D341Med (cell line): ENCODE measurements around the gene PCDHA12.
"Not testable (repeated sequence)": the region's sequence is repeated elsewhere in the genome, so short reads cannot be mapped to it uniquely, and the experiment has no call there.

ENCODE experiments used
- DNase-seq: peaks from one replicate; pipeline ENCODE4 v3.0.0; 2012; ENCODE audit warnings: low spot score

Gene PCDHA12

DNA sequence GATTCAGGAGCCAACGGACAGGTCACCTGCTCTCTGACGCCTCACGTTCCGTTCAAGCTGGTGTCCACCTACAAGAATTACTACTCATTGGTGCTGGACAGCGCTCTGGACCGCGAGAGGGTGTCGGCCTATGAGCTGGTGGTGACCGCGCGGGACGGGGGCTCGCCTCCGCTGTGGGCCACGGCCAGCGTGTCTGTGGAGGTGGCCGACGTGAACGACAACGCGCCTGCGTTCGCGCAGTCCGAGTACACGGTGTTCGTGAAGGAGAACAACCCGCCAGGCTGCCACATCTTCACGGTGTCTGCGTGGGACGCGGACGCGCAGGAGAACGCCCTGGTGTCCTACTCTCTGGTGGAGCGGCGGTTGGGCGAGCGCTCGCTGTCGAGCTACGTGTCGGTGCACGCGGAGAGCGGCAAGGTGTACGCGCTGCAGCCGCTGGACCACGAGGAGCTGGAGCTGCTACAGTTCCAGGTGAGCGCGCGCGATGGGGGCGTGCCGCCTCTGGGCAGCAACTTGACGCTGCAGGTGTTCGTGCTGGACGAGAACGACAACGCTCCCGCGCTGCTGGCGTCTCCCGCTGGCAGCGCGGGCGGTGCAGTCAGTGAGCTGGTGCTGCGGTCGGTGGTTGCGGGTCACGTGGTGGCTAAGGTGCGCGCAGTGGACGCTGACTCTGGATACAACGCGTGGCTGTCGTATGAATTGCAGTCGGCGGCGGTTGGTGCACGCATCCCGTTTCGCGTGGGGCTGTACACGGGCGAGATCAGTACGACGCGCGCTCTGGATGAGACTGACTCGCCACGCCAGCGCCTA is 17.7 kb upstream of the PCDHA12 start:
- no peak for DNase-seq

DNA sequence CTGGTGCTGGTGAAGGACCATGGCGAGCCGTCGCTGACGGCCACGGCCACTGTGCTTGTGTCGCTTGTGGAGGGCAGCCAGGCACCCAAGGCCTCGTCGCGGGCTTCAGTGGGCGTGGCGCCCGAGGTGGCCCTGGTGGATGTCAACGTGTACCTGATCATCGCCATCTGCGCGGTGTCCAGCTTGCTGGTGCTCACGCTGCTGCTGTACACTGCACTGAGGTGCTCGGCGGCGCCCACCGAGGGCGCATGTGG is 17.2 kb upstream of the PCDHA12 start:
- DNase-seq: no peak

DNA sequence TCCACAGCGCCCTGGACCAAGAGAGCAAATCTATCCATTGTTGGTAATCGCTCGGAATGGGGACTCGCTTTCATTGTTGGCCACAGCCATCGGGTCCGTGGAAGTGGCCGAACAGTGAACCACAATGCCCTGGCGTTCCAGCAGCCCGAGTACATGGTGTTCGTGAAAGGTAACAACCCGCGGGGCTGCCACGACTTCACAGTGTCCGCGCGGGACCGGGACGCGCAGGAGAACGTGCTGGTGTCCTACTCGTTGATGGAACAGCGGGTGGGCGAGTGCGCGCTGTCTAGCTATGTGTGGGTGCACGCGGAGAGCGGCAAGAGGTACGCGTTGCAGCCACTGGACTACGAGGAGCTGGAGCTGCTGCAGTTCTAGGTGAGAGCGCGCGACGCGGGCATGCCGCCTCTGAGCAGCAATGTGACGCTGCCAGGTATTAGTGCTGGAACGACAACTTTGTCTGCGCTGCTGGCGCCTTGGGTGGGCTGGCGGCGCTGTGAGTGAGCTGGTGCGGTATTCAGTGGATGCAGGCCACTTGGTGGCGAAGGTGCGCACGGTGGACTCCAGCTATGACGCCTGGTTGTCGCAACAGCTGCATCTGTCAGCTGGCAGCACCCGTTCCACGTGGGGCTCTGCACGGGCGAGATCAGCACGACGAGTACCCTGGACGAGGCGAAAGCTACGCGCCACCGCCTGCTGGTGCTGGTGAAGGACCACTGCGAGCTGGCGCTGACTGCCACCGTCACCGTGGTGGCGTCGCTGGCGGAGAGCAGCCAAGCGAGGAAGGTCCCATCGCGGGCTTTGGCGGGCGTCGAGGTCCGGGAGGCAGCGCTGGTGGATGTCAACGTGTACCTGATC is 12.4 kb upstream of the PCDHA12 start:
- DNase-seq: no peak

DNA sequence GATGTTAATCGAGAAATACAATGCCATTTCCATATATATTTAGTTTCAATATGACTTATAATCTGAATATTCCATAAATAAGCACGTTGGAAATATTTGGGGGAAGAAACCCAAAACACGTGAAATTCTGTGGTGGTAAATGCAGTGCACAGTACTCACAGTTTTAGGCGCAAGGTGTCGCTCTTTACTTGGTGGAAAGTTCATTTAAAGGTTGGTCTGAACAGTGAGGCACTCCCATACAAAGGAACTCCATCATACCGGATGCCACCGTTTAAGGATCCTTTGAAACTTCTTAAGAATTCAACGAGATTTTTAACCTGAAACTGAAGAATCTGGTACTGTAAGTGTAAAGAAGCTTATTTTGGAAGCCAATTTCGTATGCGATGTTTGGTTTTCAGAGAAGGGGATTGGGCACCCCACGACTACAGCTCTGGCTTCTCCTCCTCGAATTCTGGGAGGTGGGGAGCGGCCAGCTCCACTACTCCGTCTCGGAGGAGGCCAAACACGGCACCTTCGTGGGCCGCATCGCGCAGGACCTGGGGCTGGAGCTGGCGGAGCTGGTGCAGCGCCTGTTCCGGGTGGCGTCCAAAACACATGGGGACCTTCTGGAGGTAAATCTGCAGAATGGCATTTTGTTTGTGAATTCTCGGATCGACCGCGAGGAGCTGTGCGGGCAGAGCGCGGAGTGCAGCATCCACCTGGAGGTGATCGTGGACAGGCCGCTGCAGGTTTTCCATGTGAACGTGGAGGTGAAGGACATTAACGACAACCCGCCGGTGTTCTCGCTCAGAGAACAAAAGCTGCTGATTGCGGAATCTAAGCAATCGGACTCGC is 6.2 kb upstream of the PCDHA12 start, which contains the start of gene PCDHA11:
Gene PCDHA11, plus strand, starts transcription at position 237 of the 834 bp plus-strand sequence. Its CDS starts 147 bp downstream, at position 384.
- no peak for DNase-seq

DNA sequence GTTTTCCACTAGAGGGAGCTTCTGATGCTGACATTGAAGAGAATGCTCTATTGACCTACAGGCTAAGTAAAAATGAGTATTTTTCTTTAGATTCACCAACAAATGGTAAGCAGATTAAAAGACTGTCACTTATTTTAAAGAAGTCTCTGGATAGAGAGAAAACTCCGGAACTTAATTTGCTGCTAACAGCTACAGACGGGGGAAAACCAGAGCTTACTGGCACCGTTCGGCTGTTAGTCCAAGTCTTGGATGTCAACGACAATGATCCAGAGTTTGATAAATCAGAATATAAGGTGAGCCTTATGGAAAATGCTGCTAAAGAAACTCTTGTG is 5.6 kb upstream of the PCDHA12 start:
- DNase-seq: no peak

DNA sequence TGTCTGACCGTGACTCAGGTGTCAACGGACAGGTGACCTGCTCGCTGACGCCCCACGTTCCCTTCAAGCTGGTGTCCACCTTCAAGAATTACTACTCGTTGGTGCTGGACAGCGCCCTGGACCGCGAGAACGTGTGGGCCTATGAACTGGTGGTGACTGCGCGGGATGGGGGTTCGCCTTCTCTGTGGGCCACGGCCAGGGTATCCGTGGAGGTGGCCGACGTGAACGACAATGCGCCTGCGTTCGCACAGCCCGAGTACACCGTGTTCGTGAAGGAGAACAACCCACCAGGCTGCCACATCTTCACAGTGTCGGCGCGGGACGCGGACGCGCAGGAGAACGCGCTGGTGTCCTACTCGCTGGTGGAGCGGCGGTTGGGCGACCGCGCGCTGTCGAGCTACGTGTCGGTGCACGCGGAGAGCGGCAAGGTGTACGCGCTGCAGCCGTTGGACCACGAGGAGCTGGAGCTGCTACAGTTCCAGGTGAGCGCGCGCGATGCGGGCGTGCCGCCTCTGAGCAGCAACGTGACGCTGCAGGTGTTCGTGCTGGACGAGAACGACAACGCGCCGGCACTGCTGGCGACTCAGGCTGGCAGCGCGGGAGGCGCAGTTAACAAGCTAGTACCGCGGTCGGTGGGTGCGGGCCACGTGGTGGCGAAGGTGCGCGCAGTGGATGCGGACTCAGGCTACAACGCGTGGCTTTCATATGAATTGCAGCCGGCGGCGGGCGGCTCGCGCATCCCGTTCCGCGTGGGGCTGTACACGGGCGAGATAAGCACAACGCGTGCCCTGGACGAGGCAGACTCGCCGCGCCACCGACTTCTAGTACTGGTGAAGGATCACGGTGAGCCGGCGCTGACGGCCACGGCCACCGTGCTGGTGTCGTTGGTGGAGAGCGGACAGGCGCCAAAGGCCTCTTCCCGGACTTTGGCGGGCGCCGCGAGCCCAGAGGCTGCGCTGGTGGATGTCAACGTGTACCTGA is 4.6 kb upstream of the PCDHA12 start:
- no peak for DNase-seq

DNA sequence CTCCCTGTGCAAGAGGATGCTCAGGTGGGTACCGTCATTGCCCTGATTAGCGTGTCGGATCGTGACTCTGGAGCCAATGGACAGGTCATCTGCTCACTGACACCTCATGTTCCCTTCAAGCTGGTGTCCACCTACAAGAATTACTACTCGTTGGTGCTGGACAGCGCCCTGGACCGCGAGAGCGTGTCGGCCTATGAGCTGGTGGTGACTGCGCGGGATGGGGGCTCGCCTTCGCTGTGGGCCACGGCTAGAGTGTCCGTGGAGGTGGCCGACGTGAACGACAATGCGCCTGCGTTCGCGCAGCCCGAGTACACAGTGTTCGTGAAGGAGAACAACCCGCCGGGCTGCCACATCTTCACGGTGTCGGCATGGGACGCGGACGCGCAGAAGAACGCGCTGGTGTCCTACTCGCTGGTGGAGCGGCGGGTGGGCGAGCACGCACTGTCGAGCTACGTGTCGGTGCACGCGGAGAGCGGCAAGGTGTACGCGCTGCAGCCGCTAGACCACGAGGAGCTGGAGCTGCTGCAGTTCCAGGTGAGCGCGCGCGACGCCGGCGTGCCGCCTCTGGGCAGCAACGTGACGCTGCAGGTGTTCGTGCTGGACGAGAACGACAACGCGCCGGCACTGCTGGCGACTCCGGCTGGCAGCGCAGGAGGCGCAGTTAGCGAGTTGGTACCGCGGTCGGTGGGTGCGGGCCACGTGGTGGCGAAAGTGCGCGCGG is 1.6 kb downstream of the PCDHA12 start:
- not testable (repeated sequence) for DNase-seq

DNA sequence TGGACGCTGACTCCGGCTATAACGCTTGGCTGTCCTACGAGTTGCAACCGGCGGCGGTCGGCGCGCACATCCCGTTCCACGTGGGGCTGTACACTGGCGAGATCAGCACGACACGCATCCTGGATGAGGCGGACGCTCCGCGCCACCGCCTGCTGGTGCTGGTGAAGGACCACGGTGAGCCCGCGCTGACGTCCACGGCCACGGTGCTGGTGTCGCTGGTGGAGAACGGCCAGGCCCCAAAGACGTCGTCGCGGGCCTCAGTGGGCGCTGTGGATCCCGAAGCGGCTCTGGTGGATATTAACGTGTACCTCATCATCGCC is 2.1 kb downstream of the PCDHA12 start:
- DNase-seq: no peak

DNA sequence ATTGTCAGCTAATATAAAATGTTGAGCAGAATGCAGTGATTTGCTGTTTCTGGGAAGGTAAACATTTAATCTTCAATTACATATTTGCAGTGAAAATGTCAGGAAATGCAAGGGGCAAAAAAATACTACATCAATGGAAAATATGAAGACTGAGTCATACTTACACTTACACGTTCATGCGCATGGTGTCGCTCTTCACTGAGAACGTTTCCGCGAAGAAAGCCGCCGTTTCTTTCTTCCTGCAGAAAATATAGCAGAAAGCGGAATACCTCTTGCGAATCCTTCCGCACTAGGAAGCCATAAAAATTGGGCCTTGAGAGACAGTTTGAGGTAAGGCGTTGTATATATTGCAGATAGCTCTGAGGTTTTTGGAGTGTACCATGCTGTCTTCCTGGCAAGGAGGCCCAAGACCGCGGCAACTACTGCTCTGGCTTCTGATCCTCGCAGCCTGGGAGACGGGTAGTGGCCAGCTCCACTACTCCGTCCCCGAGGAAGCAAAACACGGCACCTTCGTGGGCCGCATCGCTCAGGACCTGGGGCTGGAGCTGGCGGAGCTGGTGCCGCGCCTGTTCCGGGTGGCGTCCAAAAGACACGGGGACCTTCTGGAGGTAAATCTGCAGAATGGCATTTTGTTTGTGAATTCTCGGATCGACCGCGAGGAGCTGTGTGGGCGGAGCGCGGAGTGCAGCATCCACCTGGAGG is 6.9 kb downstream of the PCDHA12 start, which contains the start of gene PCDHA13:
Gene PCDHA13, plus strand, starts transcription at position 236 of the 702 bp plus-strand sequence. Its CDS starts 145 bp downstream, at position 381.
- no peak for DNase-seq

DNA sequence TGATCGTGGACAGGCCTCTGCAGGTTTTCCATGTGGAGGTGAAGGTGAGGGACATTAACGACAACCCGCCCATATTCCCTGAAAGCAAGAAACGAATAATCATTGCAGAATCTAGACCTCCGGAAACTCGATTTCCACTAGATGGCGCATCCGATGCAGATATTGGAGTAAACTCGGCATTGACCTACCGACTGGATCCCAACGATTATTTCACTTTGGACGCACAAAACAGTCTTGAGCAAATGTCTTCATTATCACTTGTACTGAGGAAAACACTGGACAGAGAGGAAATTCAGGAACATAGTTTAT is 7.4 kb downstream of the PCDHA12 start:
- DNase-seq: no peak

DNA sequence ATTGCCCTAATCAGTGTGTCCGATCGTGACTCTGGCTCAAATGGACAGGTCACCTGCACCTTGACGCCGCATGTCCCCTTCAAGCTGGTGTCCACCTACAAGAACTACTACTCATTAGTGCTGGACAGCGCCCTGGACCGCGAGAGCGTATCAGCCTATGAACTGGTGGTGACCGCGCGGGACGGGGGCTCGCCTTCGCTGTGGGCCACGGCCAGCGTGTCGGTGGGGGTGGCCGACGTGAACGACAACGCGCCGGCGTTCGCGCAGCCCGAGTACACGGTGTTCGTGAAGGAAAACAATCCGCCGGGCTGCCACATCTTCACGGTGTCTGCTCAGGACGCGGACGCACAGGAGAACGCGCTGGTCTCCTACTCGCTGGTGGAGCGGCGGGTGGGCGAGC is 8.3 kb downstream of the PCDHA12 start:
- DNase-seq: no peak

DNA sequence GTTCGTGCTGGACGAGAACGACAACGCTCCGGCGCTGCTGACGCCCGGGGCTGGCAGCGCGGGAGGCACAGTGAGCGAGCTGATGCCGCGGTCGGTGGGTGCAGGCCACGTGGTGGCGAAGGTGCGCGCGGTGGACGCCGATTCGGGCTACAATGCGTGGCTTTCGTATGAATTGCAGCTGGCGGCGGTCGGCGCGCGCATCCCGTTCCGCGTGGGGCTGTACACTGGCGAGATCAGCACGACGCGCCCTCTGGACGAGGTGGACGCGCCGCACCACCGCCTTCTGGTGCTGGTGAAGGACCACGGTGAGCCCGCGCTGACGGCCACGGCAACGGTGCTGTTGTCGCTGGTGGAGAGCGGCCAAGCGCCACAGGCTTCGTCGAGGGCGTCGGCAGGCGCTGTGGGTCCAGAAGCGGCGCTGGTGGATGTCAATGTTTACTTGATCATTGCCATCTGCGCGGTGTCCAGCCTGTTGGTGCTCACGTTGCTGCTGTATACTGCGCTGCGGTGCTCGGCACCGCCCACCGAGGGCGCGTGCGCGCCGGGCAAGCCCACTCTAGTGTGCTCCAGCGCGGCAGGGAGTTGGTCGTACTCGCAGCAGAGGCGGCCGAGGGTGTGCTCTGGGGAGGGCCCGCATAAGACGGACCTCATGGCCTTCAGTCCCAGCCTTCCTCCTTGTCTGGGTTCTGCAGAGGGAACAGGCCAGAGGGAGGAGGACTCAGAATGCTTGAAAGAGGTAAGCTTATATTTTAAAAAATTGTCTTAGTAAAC is 9.0 kb downstream of the PCDHA12 start:
- no peak for DNase-seq

DNA sequence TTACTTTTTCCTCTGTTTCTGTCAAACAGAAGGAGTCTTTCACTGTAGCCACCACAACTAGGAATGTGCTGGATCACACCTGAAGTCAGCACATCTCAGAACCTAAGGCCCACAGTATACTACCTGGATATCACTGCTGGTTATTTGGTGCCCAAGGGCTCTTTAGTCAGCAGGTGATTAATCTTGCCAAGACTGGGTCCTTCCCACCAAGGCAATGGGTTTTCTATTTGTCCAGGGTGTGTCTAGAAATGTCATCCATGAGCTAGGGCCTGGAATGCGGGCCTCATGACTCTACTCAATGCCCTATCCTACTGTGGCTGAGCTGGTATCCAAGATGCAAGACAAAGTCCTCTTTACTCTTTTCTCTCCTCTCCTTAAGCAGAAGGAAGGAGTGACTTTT is 41.2 kb downstream of the PCDHA12 start:
- no peak for DNase-seq

DNA sequence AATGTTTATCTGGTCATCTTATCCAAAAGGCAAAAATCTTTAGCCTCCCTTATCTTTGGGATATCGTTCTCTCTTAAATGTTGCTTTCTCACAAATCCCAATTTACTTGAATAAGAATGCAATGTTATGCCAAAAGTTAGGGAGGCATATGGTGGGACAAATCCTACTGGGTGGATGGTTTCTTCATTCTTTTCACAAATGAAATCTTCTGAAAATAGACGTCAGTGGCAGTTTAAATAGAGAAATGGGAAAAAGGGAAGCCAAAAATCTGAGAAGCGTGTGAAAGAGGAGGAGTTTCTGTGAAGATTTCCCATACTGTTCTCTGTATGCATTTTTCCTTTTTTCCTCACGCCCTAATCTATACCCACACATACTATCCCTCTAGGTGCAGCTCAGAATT is 48.5 kb downstream of the PCDHA12 start:
- DNase-seq: no peak

DNA sequence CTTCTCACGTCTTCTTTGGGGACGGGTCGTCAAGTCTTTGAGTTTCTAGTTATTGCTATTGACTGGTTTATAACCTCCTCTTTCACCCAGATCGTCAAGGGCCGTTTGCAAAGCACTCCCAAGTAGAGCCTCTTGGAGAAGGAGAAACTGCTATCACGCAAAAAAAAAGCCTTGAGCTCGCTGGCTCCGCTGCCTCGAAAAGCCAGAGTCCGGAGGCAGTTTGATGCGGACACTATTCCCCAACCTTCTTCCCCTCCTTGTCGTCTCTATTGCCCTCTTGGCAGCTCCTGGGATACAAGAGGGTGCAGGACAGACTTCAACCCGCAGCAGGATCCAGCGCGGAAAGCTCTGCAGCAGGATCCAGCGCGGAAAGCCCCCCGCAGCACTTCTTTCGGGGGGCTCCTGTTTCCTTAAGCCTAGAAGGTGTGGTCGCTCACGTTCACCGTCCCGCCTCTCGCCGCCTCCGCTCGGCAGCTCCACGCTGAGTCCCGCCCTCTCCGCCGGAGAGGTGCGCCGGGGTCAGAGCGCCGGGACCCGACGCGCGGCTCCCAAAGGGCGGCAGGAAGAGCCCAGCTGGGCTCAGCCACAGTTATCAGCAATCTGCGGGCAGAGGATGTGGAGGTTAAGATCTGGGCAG is 50.8 kb downstream of the PCDHA12 start, which contains the start of gene PCDHAC1:
Gene PCDHAC1, plus strand, starts transcription at position 494 of the 637 bp plus-strand sequence. CDS start 594 bp downstream, outside the sequence.
- DNase-seq: peak; percentile 82

DNA sequence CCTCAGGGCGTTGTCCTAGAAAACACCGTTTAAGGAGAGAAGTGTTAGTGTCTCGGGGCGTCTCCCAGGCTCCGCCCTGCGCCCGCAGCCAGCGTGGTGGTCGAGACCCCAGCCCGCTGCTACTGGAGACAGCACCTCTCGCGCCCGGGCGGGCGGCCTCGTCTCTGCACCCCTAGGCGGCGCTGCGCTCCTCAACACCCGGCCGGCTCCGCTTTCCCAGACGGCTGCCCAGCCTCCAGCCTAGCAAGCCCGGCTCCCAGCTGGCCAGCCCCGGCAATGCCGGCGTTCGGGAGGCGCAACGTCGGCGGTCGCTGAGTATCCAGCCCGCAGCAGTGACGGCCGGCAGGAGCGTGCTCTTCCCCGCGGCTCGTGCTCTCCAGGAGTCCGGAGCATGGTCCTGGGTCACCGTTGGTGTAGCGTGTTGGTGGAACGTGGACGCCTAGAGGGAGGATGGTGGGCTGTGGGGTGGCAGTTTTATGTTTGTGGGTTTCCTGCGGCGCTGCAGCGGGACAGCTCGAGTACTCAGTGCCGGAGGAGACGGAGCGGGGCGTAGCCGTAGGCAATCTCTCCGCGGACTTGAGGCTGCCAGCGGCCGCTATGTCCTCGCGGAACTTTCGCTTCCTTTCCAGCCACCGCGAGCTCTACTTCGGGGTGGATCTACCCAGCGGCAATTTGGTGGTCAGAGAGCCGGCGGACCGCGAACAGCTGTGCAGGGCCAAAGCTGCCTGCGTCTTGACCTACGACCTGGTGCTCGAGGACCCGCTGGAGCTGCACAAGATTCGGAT is 51.5 kb downstream of the PCDHA12 start:
- peak; percentile 93 for DNase-seq

DNA sequence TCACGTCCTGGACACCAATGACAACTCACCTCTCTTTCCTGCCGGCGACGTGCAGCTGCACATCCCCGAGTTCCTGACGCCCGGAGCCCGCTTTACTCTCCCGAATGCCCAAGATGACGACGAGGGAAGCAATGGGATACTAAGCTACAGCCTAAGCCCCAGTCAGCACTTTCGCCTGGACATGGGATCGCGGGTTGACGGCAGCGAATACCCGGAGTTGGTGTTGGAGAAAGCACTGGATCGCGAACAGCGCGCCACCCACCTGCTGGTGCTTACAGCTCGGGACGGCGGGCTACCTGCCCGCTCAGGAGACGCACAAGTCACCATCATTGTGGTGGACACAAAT is 52.1 kb downstream of the PCDHA12 start:
- no peak for DNase-seq
